Esophagus muscularis mucosa (tissue), 4 donors: ENCODE measurements around the gene TNP1. TPM values are rescaled to one million over a fixed set of nuclear protein-coding genes. Genes with fewer than 3 reads are reported as not detected.

ENCODE experiments used
- DNase-seq: peaks from one replicate; pipeline ENCODE4 v3.0.0-alpha.2; 2017; ENCODE audit errors: extremely low spot score
- H3K27ac ChIP-seq, 4 donors: fragments of 200-600 bp; sonication (generic); replicated peaks in 1 of 4; 1 replicate in 3 of 4; 2 replicates in 1 of 4; pipeline ENCODE4 v1.5.1; 2016 to 2019; ENCODE audit warnings: mild to moderate bottlenecking in 1 of 4
- H3K27me3 ChIP-seq, 4 donors: fragments of 200-600 bp; sonication (generic); one replicate each; pipeline versions ENCODE4 v1.5.1 to v1.6.0; 2016 to 2019
- H3K36me3 ChIP-seq, 4 donors: fragments of 200-600 bp; sonication (generic); one replicate each; pipeline ENCODE4 v1.5.1; 2016 to 2019
- H3K4me1 ChIP-seq, 4 donors: fragments of 200-600 bp; sonication (generic); one replicate each; pipeline ENCODE4 v1.5.1; 2016 to 2019
- H3K4me3 ChIP-seq, 4 donors: fragments of 200-600 bp; sonication (generic); 1 replicate in 2 of 4; 2 replicates in 2 of 4; pipeline ENCODE4 v1.5.1; 2016 to 2019; ENCODE audit warnings: mild to moderate bottlenecking in 4 of 4, moderate library complexity in 1 of 4
- H3K9me3 ChIP-seq, 4 donors: fragments of 200-600 bp; sonication (generic); 1 replicate in 3 of 4; 2 replicates in 1 of 4; pipeline ENCODE4 v1.5.1; 2016 to 2019
- CTCF ChIP-seq, 3 experiments: fragments of 200-600 bp in 2 of 3; fragments of 450-650 bp in 1 of 3; sonication (generic) in 2 of 3; IDR thresholded peaks; one replicate each; pipeline ENCODE4 v1.5.1; 2017 to 2019; ENCODE audit warnings: antibody characterized with exemption in 3 of 3, mild to moderate bottlenecking in 2 of 3, moderate library complexity in 1 of 3
- EP300 ChIP-seq: sonication (generic); formaldehyde crosslinking; IDR thresholded peaks from one replicate; pipeline ENCODE4 v1.6.1; 2017; ENCODE audit warnings: antibody characterized with exemption
- POLR2A ChIP-seq: fragments of 450-650 bp; IDR thresholded peaks from one replicate; pipeline ENCODE4 v1.6.1; 2017; ENCODE audit warnings: antibody characterized with exemption, moderate library complexity, mild to moderate bottlenecking, low read depth
- POLR2AphosphoS5 ChIP-seq, 2 donors: sonication (generic); formaldehyde crosslinking; IDR thresholded peaks; one replicate each; pipeline ENCODE4 v1.6.1; 2017; ENCODE audit warnings: antibody characterized with exemption in 2 of 2
- WGBS: methylation state at CpG from one replicate; pipeline ENCODE4 v1.1.5; 2018; 5-methylcytosine and 5-hydroxymethylcytosine counted together
- intact Hi-C: fragments of 100-400 bp; cut with DNase I; formaldehyde crosslinking; loops from one replicate; pipeline ENCODE4 v1.15.1; 2023
- total RNA-seq, 4 donors: library from RNA; depleted of rRNA; stranded (reverse); fragments of >200 nt; gene quantifications; one replicate each; pipeline versions ENCODE4 v1.1.0 to v1.2.1, GENCODE V29; 2016

TNP1 gene
- total RNA-seq, 4 donors from 2014 or later, result not detected

- Histone ChIP-seq H3K9me3 (no peaks in the 10 kb centered on the region), H3K4me1 (peaks cover 5 to 24% (median 23%) of the 10 kb centered on the region in 4 donors), H3K4me3 (no peak overlapping the region), H3K27me3 (no peaks in the 10 kb centered on the region), H3K27ac (peak overlapping the region in 2 of 4 donors; percentile 3 to 29), H3K36me3 (no peaks in the 10 kb centered on the region)
- WGBS, result 56% methylated on average over 10 of the region's 10 CpGs
- intact Hi-C loops, result no loop called here
- no peak for DNase-seq
- TF ChIP-seq CTCF (IDR thresholded peaks at IDR 0.05) (no peak), POLR2A (no peak), EP300 (no peak), POLR2AphosphoS5 (IDR thresholded peaks at IDR 0.05) (no peak)
Observed at GRCh38 chr2:216849987-216850386, 9.9 kb downstream of the TNP1 start.

GRCh38 chr2:216845426-216845825 lies 14.4 kb downstream of the TNP1 start:
- no peak for DNase-seq
- Histone ChIP-seq H3K4me3 (no peak overlapping the region), H3K27me3 (no peaks in the 10 kb centered on the region), H3K4me1 (peaks cover 8 to 17% (median 13%) of the 10 kb centered on the region in 4 donors), H3K27ac (no peak overlapping the region), H3K9me3 (no peaks in the 10 kb centered on the region), H3K36me3 (no peaks in the 10 kb centered on the region)
- WGBS, result 80% methylated on average over 2 of the region's 2 CpGs
- intact Hi-C loops, result no loop called here
- TF ChIP-seq POLR2A, result no peak
- no peak for TF ChIP-seq POLR2AphosphoS5 (IDR thresholded peaks at IDR 0.05)
- TF ChIP-seq CTCF (IDR thresholded peaks at IDR 0.05), result no peak
- no peak for TF ChIP-seq EP300

- Histone ChIP-seq H3K4me3 (no peak overlapping the region), H3K27ac (no peak overlapping the region), H3K27me3 (no peaks in the 10 kb centered on the region), H3K4me1 (peaks cover 8 to 17% (median 15%) of the 10 kb centered on the region in 4 donors), H3K9me3 (no peaks in the 10 kb centered on the region), H3K36me3 (no peaks in the 10 kb centered on the region)
- TF ChIP-seq EP300 (no peak), POLR2AphosphoS5 (IDR thresholded peaks at IDR 0.05) (no peak), CTCF (IDR thresholded peaks at IDR 0.05) (no peak), POLR2A (no peak)
- intact Hi-C loops, result no loop called here
- DNase-seq, result no peak
- 92% methylated on average over 5 of the region's 10 CpGs for WGBS
Observed at GRCh38 chr2:216842636-216843035, 17.2 kb downstream of the TNP1 start.

- WGBS, result 98% methylated on average over 3 of the region's 3 CpGs
- TF ChIP-seq POLR2A, result no peak
- no peak for TF ChIP-seq EP300
- no peaks in the 10 kb centered on the region for H3K36me3 ChIP-seq
- H3K9me3 ChIP-seq, result no peaks in the 10 kb centered on the region
- intact Hi-C loops, result no loop called here
- no peak for DNase-seq
- H3K4me3 ChIP-seq, result no peak overlapping the region
- peaks cover 10 to 18% (median 16%) of the 10 kb centered on the region in 4 donors for H3K4me1 ChIP-seq
- H3K27me3 ChIP-seq, result no peaks in the 10 kb centered on the region
- no peak overlapping the region for H3K27ac ChIP-seq
Observed at GRCh38 chr2:216839688-216840087, 20.2 kb downstream of the TNP1 start.

GRCh38 chr2:216838151-216838550 lies 21.7 kb downstream of the TNP1 start:
- 26% methylated on average over 5 of the region's 5 CpGs for WGBS
- Histone ChIP-seq H3K27me3 (no peaks in the 10 kb centered on the region), H3K4me3 (no peak overlapping the region), H3K27ac (no peak overlapping the region), H3K4me1 (peaks cover 10 to 18% (median 14%) of the 10 kb centered on the region in 4 donors), H3K36me3 (no peaks in the 10 kb centered on the region), H3K9me3 (no peaks in the 10 kb centered on the region)
- intact Hi-C loops, result no loop called here
- TF ChIP-seq CTCF (IDR thresholded peaks at IDR 0.05), result no peak
- no peak for TF ChIP-seq EP300
- TF ChIP-seq POLR2AphosphoS5 (IDR thresholded peaks at IDR 0.05), result no peak
- TF ChIP-seq POLR2A, result no peak
- DNase-seq, result no peak
